ENCODE results near the gene FOXRED2.
A peak's percentile ranks its signal among the peaks of the same experiment; 100 is the strongest.
"Not testable (repeated sequence)": the region's sequence is repeated elsewhere in the genome, so short reads cannot be mapped to it uniquely, and the experiment has no call there.

The FOXRED2 gene

DNA sequence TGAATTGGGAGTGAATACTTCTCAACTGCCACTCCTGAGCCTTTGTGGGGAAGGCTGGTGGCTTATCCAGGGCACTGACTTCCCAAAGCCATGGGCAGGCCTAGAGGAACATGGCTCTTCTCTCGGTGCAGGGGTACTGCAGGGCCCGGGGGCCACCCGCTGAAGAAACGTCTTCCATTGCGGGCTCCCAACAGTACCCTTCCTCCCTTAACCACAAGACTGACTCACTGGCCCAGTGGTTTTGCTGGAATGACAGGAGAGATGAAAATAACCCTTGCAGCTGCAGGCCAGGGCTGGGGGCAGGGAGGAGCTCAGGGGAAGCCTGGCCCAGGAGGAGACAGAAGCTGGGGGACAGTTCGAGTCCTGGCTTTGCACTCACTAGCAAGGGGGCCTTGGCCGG, 38.9 kb downstream of the FOXRED2 start:
- DNase-seq, result no peak

DNA sequence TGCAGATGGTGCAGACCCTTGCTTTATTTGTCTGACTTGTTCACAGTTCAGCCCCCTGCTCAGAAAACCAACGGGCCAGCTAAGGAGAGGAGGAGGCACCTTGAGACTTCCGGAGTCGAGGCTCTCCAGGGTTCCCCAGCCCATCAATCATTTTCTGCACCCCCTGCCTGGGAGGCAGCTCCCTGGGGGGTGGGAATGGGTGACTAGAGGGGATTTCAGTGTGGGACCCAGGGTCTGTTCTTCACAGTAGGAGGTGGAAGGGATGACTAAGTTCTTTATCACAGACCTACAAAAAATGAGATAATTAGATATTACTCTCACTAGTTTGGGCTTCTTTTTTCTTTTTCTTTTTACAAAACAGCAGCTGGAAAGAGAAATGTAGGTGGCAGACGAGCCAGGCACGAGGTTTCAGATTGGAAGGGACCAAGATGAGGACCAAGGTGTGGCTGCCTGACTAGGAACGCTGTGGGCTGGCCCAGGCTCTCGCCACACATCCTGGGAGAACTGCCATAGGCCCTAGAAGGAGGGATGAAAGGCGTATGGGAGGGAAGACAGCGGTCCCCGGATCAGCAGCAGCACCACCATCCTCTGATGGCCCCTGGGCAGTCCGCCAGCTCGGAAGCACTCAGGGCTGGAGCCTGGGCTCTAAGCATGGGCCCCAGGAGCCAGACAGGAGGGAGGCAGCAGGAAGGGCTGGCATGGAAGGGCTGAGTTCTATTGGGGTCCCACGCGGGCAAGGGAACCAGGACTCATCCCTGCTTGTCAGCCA, 39.6 kb downstream of the FOXRED2 start:
- no peak for DNase-seq

DNA sequence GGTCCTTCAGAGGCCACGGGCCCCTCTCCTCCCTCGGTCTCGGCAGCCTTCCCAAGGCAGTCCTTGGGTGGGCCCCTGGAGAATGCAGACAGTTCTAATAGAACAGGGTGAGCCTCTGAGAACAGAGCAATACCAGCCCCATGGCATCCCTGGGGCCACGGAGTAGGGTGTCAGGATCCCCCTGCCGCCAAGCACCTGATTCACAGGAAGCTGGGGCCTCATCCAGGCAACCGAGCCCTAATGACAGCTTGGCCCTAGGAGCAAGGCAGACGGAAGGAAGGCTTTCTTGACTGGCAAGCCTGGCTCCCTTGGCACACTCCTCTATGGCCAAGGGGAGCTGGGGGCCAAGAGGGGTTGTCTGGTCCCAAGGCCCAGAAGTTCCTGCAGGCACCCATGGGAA, 40.6 kb downstream of the FOXRED2 start:
- DNase-seq, result no peak

DNA sequence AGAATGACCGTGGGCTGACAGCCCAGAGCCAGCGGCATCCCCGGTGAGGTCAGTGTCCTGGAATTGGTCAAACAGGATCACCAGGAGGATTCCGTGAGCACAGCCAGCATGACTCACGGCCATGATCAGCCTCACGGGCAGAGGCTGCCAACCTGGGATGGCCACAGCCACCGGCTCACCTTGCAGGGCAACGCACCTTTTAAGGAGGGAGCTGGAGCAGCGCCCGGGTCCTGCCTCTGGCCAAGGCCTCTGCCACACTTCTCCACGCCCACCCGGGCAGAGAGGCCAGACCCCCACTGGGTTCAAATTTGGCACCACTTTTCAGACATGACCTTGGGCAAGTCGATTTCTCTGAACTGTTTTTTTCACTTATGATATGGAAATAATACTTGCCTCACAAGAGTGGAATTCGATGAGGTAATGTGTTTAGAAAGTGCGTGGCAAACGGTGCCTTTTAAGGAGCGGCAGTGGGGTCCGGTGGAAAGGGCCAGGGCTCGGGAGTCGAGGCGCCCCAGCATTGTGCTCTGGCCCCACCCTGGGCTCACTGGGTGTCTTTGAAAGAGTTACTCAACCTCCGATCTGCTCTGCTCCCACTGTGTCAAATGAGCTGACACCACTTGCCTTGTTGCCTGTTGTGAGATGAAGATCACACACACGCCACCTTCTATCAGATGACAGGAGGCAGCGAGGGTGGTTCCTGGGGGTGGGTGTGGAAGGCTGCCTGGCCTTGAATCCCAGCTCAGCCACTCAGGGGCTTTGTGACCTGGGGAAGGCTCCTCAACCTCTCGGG, 41.4 kb downstream of the FOXRED2 start:
- DNase-seq, result no peak

DNA sequence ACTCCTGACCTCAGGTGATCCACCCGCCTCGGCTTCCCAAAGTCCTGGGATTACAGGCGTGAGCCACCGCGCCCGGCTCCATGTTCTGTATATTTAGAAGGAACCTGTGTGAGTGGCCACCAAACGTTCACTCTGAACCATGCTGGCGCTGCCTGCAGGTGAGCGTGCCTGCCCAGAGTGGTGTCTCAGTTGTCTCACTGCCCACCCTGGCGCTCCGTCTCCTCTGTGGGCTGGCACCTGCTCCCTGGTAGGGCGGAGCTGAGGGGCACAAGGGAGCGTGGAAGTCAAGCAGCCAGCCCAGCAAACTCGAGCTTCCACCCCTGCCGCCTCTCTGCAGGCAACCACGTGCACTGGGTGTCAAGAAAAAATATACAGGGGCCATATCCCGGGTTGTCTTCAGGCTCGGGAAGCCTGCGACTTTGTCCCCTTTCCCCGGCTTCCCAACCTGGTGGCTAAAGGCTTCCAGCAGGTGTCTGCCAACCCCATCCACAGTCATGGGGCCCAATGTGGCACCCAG, 42.1 kb downstream of the FOXRED2 start:
- DNase-seq, result no peak

DNA sequence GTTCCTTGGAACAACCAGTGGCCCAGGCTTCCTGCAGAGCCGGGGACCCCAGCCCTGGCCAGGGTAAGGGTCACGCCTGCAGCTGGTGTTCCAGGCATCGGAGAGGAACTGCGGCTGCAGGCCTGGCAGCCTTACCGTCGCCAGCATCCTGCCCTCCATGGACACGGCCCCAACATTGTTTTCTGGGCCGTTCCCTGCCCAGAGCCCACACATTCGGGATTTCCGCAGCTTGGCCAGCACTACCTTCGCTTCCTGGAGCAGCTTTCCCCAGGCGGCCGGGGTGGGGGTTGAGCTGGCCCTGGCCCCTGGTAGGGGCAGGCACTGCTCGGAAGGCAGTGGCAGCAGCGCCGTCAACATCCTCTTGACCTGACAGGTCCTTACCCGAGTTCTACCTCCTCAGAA, 43.1 kb downstream of the FOXRED2 start:
- no peak for DNase-seq

DNA sequence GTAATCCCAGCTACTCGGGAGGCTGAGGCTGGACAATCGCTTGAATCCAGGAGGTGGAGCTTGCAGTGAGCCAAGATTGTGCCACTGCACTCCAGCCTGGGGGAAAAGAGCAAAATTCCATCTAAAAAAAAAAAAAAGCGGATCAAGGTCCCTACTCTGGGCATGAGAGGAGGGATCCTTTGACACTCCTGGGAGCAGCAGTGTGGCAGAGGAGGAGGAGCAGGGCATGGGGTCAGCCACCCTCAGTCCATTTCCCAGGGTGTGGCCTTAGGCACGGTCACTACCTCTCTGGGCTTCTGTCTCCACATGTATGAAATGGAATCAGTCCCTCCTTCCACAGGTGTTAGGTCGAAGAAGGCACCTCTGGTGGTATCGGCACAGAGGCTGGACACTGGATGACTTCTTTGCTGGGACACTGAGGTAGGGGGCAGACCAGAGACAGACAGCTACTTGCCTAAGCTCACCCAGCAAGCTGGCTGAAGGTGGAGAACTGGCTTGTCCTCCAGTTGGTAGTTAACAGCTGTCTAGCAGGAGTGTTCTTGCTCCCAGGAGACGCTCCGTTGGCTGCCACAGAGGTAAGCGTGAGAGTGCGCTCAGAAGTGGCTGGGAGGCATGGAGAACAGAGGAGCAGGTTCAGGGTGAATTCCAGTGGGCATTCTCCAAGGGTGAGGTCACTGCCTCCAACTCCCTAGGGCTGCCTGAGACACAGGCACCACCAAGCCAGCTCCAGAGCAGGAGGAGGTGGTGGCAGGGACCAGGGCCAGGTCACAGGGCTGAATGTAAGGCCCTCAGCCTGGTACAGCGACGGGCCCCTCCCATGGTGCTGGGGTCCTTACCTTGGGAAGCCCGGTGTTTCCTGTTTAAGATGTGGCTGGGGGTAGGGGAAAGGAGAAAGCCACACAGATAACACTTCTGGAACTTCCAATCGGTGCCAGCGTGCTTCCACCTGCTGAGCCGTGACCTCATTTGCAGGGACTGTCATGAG, 44.9 kb downstream of the FOXRED2 start:
- DNase-seq, result no peak

DNA sequence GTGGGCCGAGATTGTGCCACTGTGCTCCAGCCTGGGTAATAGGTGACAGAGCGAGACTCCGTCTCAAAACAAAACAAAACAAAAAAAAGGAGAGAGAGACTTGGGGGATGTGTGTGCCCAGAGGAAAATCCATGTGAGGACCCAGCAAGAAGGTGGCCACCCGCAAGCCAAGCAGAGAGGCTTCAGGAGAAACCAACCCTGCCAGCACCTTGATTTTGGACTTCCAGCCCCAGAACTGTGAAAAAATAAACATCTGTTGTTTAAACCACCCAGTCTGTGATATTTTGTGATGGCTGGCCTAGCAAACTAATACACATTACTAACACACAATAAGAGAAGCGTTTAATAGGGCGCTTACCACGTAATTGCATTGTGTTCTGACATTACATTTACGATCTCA, 46.6 kb downstream of the FOXRED2 start:
- no peak for DNase-seq

DNA sequence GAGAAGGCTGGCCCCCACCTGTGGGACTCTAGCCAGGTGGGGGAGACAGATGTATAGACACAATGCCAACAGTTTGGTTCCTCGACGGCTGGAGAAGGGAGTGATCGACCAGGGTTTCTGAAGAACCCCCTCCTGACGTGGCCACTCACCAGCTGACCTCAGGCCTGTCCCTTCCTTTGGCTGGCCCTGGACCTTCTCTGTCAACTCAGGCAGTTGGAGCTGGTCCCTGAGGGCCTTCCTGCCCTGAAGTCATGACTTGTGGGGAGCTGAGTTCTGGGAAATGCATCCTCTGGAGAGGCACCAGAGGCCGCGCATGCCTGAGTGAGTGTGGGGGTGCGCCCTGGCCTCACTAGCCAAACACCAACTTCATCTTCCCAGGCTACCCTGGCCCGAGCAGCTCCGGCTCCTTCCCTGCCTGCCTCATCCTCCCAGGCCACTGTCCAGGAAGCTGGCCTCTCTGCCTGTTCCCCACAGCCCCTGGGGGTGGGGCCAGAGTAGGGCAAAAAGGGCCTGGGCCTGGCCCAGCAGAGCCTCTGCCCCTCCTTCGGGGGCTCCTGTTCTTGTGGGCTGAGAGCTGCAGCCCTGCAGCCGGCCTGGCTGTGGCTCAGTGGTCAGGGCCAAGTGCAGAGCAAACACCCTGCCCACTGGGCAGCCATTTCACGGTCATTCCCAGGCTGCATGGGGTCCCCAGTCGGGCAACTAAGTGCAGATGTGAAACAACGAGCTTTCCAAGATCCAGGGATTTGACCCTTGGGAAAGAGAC, 49.0 kb downstream of the FOXRED2 start:
- DNase-seq, result no peak

DNA sequence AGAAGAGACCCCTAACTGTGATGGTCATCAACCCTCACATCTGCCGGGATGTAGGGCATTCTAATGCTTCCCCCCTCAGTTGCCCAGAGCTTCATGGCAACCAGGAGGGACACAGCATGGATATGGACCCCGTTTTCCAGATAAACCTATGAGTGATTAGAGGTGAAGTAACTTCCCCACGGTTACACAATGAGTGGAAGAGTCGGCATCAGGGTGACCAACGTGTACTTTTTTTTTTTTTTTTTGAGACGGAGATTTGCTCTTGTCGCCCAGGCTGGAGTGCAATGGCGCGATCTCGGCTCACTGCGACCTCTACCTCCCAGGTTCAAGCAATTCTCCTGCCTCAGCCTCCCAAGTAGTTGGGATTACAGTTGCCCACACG, 50.4 kb downstream of the FOXRED2 start:
- DNase-seq, result no peak

DNA sequence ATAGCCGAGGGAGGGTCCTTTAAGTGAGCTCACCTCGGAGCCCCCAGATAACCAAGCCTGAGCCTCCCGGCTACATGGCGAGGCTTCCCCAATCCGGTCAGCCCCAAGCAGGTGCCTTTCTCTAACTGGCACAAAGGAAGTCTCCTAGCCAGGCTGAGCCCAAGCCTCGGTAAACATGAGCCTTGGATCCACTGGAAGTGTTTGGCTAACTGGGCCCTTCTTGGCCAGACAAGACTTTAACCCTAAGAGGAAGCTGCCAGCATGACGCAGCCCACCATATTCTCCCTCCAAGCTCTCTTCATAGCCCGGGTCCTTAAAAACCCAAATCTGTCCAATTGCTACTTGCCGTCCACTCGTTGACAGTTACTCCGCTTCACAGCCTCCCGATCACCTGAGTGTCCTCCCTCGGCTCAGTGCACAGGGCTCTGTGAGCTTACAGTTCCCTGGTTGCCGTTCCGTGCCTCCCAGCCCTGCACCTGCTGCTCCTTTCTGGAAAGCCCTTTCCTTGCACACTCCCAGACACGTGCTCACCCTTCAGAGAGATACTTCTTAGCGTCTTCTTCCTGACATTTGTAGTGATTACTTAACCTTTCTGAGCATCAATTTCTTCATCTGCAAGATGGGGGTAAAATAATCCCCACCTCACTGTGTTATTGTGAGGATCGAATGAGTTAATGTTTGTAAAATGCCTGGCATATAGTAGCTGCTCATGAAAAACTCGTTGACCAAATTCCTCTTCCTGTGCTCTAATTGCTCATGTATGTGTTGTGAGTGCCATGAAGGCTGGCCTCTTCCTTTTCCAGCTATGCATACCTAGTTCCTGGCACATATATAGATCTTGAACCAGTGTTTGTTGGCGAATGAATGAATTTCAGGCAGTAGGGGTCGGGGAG, 51.0 kb downstream of the FOXRED2 start:
- DNase-seq, result no peak

DNA sequence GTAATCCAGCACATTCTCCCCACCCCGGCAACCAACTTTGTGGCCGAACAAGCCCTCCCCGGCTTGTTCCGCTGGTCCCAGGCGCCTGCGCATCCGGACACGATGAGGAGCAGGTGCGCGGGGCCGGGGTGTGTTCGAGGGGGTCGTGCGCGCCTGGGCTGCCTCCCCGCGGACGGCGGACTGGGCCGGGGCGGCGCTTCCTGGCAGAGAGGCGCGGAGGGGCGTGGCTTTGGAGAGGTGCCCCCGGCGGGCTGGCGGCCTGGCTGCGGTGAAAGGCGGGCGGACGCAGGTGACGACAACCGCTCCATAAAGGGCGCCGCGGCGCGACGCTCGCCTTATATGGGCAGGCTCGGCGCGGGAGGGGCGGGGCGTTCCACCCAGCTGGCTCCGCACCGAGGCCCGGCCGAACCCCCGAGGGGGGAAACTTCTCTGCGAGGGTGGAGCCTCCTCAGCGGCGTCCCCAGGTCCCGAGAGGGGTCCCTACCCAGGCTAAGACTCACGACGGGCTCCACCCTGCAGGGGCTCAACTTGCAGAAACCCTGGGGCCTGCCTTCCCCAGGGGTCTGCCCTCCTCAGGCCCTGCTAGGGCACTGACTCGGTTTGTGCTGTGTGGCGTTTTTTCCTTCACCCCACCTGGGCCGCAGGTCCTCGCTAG, 51.8 kb downstream of the FOXRED2 start:
- peak; percentile 95 for DNase-seq

DNA sequence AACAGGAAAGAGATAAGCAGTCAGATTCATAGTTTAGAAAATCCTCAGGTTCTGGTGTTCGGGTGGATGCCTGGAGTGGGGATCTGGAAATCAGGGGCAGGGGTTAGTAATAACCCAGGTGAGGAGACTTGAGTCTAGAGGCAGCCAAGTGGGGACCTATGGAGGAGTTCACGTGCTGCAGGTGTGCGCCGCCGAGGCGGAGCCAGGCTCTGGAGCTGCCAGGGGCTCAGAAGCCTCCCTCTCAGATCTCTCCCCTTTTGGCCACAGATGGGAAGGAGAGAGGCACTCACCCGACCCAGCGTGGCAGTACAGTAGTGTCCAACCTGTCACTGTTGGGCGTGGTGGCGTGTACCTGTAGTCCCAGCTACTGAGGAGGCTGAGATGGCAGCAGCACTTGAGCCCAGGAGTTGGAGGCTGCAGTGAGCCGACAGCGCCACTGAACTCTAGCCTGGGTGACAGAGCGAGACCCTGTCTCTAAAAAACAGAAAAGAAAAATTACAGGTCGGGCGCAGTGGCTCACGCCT, 52.9 kb downstream of the FOXRED2 start:
- no peak for DNase-seq

DNA sequence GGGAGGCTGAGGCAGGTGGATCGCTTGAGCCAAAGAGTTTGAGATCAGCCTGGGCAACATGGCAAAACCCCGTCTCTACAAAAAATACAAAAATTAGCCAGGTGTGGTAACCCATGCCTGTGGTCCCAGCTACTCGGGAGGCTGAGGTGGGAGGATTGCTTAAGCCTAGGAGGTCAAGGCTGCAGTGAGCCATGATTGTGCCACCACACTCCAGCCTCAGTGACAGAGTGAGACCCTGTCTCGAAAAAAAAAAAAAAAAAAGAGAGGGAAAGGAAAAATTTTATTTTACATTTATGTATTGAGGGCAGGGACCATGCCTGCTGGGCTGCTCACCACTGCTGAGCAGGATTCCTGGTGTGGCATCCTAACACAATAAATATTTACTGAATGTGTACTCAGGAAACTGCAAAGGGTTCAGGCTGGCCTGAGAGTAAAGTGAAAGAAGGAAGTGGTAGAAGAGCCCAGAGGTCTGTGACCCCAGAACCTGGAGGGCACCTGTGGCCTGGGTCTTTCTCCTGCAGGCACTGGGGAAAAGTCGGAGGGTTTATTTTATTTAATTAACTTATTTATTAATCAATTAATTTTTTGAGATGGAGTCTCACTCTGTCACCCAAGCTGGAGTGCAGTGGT, 53.7 kb downstream of the FOXRED2 start:
- DNase-seq, result not testable (repeated sequence)

DNA sequence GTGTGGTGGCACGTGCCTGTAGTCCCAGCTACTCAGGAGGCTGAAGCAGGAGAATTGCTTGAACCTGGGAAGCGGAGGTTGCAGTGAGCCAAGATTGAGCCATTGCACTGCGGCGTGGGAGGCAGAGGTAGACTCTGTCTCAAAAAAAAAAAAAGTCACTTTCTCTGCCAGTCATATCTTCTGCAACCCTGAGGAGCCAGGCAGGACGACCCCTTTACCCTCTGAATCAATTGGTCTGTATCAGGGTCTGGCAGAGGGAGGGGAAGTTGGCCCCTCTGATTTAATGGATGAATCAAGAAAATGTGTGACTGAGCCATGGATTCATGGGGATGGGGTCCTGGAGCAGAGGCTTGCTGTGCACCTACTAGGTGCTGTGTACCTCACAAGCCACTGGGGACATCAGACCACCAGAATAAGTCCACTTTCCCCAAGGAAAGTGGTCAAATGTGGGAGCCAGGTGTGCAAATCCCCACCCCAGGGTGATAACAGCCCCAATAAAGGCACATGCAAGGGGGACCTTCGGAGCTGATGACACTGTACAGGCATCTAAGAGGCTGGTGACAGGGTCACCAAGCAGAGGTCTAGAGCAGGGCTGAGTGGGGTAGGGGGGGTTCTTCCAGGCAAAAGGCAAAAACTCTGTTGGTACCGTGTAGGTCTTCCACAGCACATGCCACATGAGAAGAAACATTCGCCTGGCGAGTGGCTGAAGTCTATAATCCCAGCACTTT, 54.4 kb downstream of the FOXRED2 start:
- no peak for DNase-seq

DNA sequence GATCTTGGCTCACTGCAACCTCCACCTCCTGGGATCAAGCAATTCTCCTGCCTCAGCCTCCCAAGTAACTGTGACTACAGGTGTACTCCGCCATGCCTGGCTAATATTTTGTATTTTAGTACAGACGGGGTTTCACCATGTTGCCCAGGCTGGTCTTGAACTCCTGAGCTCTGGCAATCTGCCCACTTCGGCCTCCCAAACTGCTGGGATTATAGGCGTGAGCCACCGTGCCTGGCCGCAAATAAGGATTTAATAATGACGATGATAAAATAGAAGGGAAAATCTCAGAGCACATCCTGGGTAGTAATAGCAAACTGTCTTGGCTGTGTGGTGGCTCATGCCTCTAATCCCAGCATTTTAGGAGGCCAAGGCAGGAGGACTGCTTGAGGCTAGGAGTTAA, 55.9 kb downstream of the FOXRED2 start:
- not testable (repeated sequence) for DNase-seq

DNA sequence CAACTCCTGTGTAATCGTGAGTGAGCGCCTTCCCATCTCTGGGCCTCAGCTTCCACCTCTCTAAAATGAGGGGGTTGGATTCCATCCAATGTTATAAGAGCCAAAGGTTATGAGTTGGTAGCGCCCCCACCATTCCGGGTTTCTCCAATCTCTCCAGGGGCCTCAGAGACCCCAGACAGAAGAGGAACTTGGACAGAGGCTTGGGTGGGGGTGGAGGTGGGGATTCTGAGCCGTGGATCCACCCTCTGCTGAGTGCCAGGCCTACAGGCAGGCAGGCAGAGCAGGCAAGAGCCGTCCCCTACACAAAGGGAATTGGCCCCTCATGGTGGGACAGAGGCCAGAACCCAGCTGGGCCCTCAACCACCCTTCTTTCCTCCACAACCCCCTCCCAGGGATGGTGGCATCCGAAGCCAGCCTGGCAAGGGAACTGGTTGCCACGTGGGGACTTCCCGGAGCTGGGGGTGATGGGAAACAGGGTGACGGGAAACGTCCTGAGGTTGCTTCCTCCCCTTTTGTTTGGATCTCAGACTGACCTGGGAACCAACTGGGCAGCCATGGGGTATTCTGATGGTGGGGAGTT, 57.2 kb downstream of the FOXRED2 start:
- DNase-seq, result no peak

DNA sequence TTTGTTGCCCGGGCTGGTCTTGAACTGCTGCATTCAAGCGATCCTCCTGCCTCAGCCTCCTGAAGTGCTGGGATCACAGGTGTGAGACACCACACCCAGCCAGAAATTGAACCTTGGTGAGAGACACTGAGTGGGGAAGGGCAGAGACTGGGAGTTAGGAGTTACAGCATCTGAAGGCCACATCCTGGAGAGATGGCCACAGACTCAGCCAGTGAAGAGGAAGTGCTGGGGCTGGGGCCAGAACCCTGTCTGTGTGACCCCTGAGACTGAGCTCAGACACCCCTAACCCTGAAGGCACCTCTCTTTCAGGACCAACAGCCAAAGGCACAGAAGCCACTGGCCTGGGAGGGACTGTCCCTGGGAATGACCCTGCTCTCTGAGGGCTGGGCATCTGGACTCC, 59.2 kb downstream of the FOXRED2 start:
- no peak for DNase-seq

Data from CD4-positive, alpha-beta T cell treated with Interleukin-12 subunit alpha and Interleukin-12 subunit beta, for 1 hour (primary cell).